Measurements from ENCODE around the gene APOL6. TPM values are rescaled to one million over a fixed set of nuclear protein-coding genes. Genes with fewer than 3 reads are reported as not detected.

APOL6 gene
- total and polyA plus RNA-seq, 2 of the 13 experiments (the other 11 are each of a cell fraction or from before 2014, with no cell fraction given), result 5.2 to 7.5 TPM

DNA sequence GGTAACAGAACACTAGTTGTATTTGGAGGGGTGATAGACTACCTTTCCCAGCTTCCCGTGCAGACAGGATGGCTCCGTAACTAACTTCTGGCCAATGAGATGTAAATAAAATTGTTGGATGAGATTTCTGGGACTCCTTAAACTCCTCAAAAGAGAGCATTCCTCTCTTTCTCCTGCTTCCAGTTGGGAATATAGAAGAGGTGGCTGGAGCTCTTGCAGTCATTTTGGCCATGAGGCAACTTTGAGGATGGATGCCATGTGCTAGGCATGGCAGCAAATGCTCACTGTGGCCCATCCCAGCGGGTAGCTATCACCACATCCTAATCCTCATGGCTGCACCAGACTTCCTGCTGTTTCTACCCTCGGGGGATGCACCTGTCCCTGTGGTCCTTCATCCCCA lies 38.5 kb upstream of the APOL6 start:
- H3K4me1 ChIP-seq (ENCODE audit: insufficient read depth, low read length), result peaks cover 37% of the 10 kb centered on the region
- H3K36me3 ChIP-seq (replicated peaks in 1 of 2; ENCODE audit: control insufficient read depth in 1 of 2, insufficient read depth in 2 of 2, low read length in 2 of 2), result no peaks in the 10 kb centered on the region
- CTCF ChIA-PET (ENCODE audit: low intra/inter-chr PET ratio, low total read pairs), result no interaction called here
- in situ Hi-C loops (cut with HindIII; ENCODE audit: extremely low pct_ligation_motif_present, low pct_unique_long_range_greater_than_20kb) (no loop called here), intact Hi-C loops (cut with micrococcal nuclease; ENCODE audit: unreplicated experiment) (no loop called here)
- no peaks in the 10 kb centered on the region for H4K20me1 ChIP-seq (ENCODE audit: insufficient read depth, low read length)
- H2AFZ ChIP-seq (ENCODE audit: low read length), result no peak overlapping the region
- H3K4me3 ChIP-seq (replicated peaks in 1 of 3; ENCODE audit: insufficient read depth in 1 of 3, low read depth in 2 of 3, low read length in 3 of 3), result no peak overlapping the region
- POLR2A ChIA-PET, result no interaction called here
- no peak overlapping the region for H3K4me2 ChIP-seq (ENCODE audit: low read depth, low read length)
- H3K9me3 ChIP-seq (ENCODE audit: low read length), result no peaks in the 10 kb centered on the region
- no TSS peak for BruUV-seq (replicated peaks)
- whole genome bisulfite sequencing (ENCODE audit: low lambda C conversion rate), result 61% methylated on average over 4 of the region's 4 CpGs
- H3K27ac ChIP-seq (ENCODE audit: extremely low read length, insufficient read depth, low read length), result no peak overlapping the region
- H3K9ac ChIP-seq (ENCODE audit: insufficient read depth, low read depth, low read length), result no peak overlapping the region
- ATAC-seq (no peak), DNase-seq (ENCODE audit: low spot score) (no peak), FAIRE-seq (no peak)
- H3K79me2 ChIP-seq (ENCODE audit: insufficient read depth, low read length), result no peaks in the 10 kb centered on the region
- H3K27me3 ChIP-seq (ENCODE audit: control insufficient read depth in 1 of 2, insufficient read depth in 2 of 2, low read length in 2 of 2), result peaks cover 0 to 12% of the 10 kb centered on the region in 2 experiments; a peak in 1 of 5 replicates
- TF ChIP-seq, protein P1, sequence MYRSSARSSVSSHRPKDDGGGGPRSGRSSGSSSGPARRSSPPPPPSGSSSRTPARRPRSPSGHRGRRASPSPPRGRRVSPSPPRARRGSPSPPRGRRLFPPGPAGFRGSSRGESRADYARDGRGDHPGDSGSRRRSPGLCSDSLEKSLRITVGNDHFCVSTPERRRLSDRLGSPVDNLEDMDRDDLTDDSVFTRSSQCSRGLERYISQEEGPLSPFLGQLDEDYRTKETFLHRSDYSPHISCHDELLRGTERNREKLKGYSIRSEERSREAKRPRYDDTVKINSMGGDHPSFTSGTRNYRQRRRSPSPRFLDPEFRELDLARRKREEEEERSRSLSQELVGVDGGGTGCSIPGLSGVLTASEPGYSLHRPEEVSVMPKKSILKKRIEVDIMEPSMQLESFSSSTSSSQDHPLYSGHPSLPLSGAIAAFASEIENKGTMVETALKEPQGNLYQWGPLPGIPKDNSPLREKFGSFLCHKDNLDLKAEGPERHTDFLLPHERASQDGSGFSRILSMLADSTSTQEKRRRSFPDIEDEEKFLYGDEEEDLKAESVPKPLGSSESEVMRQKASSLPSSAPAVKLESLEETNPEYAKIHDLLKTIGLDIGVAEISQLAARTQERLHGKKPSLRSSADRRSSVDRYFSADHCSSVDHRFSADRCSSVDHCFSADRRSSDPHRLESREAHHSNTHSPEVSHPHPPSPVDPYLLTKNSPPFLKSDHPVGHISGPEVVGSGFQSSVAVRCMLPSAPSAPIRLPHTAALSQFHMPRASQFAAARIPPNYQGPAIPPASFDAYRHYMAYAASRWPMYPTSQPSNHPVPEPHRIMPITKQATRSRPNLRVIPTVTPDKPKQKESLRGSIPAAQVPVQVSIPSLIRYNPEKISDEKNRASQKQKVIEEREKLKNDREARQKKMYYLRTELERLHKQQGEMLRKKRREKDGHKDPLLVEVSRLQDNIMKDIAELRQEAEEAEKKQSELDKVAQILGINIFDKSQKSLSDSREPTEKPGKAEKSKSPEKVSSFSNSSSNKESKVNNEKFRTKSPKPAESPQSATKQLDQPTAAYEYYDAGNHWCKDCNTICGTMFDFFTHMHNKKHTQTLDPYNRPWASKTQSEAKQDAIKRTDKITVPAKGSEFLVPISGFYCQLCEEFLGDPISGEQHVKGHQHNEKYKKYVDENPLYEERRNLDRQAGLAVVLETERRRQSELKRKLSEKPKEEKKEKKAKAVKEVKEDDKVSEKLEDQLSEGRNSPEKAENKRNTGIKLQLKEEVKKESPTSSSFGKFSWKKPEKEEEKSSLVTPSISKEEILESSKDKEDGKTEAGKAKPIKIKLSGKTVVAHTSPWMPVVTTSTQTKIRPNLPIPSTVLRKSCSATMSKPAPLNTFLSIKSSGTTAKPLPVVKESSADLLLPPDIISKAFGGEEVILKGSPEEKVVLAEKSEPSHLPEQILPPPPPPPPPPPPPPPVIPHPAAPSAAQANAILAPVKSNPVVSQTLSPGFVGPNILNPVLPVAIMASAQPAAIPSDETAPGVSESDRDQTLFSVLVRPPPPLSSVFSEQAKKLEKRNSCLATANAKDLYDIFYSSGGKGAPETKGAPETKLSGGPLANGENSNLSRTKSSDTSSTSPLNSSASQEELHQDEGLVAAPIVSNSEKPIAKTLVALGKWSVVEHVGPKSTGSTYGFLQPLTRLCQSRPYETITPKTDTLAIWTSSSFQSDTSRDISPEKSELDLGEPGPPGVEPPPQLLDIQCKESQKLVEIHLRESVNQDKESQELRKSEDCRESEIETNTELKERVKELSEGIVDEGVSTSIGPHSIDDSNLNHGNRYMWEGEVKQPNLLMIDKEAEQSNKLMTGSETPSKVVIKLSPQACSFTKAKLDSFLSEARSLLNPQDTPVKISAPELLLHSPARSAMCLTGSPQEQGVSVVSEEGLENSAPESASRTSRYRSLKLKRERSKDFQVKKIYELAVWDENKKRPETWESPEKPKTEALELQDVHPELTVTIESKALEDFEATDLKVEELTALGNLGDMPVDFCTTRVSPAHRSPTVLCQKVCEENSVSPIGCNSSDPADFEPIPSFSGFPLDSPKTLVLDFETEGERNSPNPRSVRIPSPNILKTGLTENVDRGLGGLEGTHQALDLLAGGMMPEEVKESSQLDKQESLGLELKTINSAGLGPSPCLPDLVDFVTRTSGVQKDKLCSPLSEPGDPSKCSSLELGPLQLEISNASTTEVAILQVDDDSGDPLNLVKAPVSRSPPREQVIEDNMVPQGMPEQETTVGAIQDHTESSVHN (CRISPR knock-in tag; IDR thresholded peaks at IDR 0.05), result no peak
- TF ChIP-seq DR1 (CRISPR knock-in tag; IDR thresholded peaks at IDR 0.05) (no peak), ZEB1 (IDR thresholded peaks at IDR 0.05; ENCODE audit: insufficient replicate concordance, low read depth) (no peak), ZNF777 (CRISPR knock-in tag; IDR thresholded peaks at IDR 0.05) (no peak), ZNF414 (CRISPR knock-in tag; IDR thresholded peaks at IDR 0.05) (no peak), POLR2A (IDR thresholded peaks at IDR 0.05; ENCODE audit: insufficient read depth in 1 of 2, low read depth in 2 of 2, low read length in 2 of 2) (no peak), ATF7-NPFF (CRISPR knock-in tag; IDR thresholded peaks at IDR 0.05; ENCODE audit: low read depth) (no peak), KDM5B (CRISPR knock-in tag; IDR thresholded peaks at IDR 0.05; ENCODE audit: borderline replicate concordance) (no peak), BCL3 (CRISPR knock-in tag; IDR thresholded peaks at IDR 0.05) (no peak)
- TF ChIP-seq, protein P2, sequence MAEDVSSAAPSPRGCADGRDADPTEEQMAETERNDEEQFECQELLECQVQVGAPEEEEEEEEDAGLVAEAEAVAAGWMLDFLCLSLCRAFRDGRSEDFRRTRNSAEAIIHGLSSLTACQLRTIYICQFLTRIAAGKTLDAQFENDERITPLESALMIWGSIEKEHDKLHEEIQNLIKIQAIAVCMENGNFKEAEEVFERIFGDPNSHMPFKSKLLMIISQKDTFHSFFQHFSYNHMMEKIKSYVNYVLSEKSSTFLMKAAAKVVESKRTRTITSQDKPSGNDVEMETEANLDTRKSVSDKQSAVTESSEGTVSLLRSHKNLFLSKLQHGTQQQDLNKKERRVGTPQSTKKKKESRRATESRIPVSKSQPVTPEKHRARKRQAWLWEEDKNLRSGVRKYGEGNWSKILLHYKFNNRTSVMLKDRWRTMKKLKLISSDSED (CRISPR knock-in tag; IDR thresholded peaks at IDR 0.05), result no peak
- TF ChIP-seq, protein P3, sequence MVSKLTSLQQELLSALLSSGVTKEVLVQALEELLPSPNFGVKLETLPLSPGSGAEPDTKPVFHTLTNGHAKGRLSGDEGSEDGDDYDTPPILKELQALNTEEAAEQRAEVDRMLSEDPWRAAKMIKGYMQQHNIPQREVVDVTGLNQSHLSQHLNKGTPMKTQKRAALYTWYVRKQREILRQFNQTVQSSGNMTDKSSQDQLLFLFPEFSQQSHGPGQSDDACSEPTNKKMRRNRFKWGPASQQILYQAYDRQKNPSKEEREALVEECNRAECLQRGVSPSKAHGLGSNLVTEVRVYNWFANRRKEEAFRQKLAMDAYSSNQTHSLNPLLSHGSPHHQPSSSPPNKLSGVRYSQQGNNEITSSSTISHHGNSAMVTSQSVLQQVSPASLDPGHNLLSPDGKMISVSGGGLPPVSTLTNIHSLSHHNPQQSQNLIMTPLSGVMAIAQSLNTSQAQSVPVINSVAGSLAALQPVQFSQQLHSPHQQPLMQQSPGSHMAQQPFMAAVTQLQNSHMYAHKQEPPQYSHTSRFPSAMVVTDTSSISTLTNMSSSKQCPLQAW (CRISPR knock-in tag; IDR thresholded peaks at IDR 0.05), result no peak
